Fibroblast of lung (primary cell): Measurements from ENCODE around the gene MAP3K3. TPM values are rescaled to one million over a fixed set of nuclear protein-coding genes. Genes with fewer than 3 reads are reported as not detected.

Experiments used
- DNase-seq, 2 donors: peaks; one replicate each; pipeline versions ENCODE4 v3.0.0 to v3.0.0-alpha.2; 2010; ENCODE audit warnings: low read depth in 2 of 2
- H2AFZ ChIP-seq: 2 replicates; pipeline ENCODE4 v1.5.1; 2012; ENCODE audit warnings: low read length, control low read depth, inconsistent platforms
- H3K27ac ChIP-seq: 2 replicates; pipeline ENCODE4 v1.5.1; 2011; ENCODE audit warnings: low read length, control low read depth; ENCODE audit not compliant: insufficient read depth
- H3K27me3 ChIP-seq: 2 replicates; pipeline ENCODE4 v1.5.1; 2011; ENCODE audit warnings: mild to moderate bottlenecking, low read length; ENCODE audit not compliant: control insufficient read depth, insufficient read depth
- H3K36me3 ChIP-seq: 2 replicates; pipeline ENCODE4 v1.5.1; 2011; ENCODE audit warnings: low read length; ENCODE audit not compliant: control insufficient read depth, insufficient read depth
- H3K4me1 ChIP-seq: 2 replicates; pipeline ENCODE4 v1.5.1; 2011; ENCODE audit warnings: low read length; ENCODE audit not compliant: control insufficient read depth, insufficient read depth; ENCODE audit errors: extremely low read depth
- H3K4me2 ChIP-seq: 2 replicates; pipeline ENCODE4 v1.5.1; 2011; ENCODE audit warnings: low read length, control low read depth; ENCODE audit not compliant: insufficient read depth; ENCODE audit errors: extremely low read depth
- H3K4me3 ChIP-seq, 4 experiments: fragments of 200-600 bp in 1 of 4; sonication (generic) in 1 of 4; replicated peaks in 1 of 4; 2 replicates each; pipeline ENCODE4 v1.5.1; 2011 to 2016; ENCODE audit warnings: low read length in 4 of 4, low read depth in 3 of 4, mild to moderate bottlenecking in 3 of 4, control low read depth in 2 of 4, inconsistent platforms in 1 of 4, mixed read lengths in 1 of 4; ENCODE audit not compliant: insufficient read depth in 1 of 4; ENCODE audit errors: control extremely low read depth in 1 of 4
- H3K79me2 ChIP-seq: 2 replicates; pipeline ENCODE4 v1.5.1; 2012; ENCODE audit warnings: mild to moderate bottlenecking, low read length, inconsistent platforms; ENCODE audit not compliant: control insufficient read depth, insufficient read depth
- H3K9ac ChIP-seq: 2 replicates; pipeline ENCODE4 v1.5.1; 2011; ENCODE audit warnings: mild to moderate bottlenecking, low read length, control low read depth; ENCODE audit not compliant: insufficient read depth
- H3K9me3 ChIP-seq: 2 replicates; pipeline ENCODE4 v1.5.1; 2012; ENCODE audit warnings: low read depth, low read length; ENCODE audit not compliant: control insufficient read depth, insufficient read depth
- H4K20me1 ChIP-seq: 2 replicates; pipeline ENCODE4 v1.5.1; 2011; ENCODE audit warnings: low read length; ENCODE audit not compliant: control insufficient read depth, insufficient read depth; ENCODE audit errors: extremely low read depth
- CTCF ChIP-seq, 2 donors: IDR thresholded peaks in 1 of 2; conservative IDR thresholded peaks in 1 of 2; 1 replicate in 1 of 2; 2 replicates in 1 of 2; pipeline ENCODE4 v1.5.1; 2011 to 2012; ENCODE audit warnings: low read length in 2 of 2, control low read depth in 1 of 2, inconsistent platforms in 1 of 2, low read depth in 1 of 2, mild to moderate bottlenecking in 1 of 2
- EZH2 ChIP-seq: IDR thresholded peaks from 2 replicates; pipeline ENCODE4 v1.5.1; 2012; ENCODE audit warnings: low read length, control low read depth, mild to moderate bottlenecking; ENCODE audit errors: missing control alignments
- polyA plus RNA-seq, 2 donors: library from polyadenylated mRNA; depleted of rRNA in 1 of 2; stranded (reverse) in 1 of 2; unstranded in 1 of 2; fragments of >200 nt; gene quantifications; 2 replicates each; pipeline ENCODE4 v1.2.1, GENCODE V29; 2011 to 2012; ENCODE audit warnings: missing spikeins in 1 of 2
- total RNA-seq: library from RNA; depleted of rRNA; stranded (reverse); fragments of >200 nt; gene quantifications from 2 replicates; pipeline ENCODE4 v1.2.1, GENCODE V29; 2014

The MAP3K3 gene
- total and polyA plus RNA-seq, 2 donors (not counting 1 experiment from before 2014, with no cell fraction given): 13.8 to 32.0 TPM

GRCh38 chr17:63689479-63689878, 67.3 kb downstream of the MAP3K3 start:
- H3K36me3 ChIP-seq: peaks cover 12% of the 10 kb centered on the region
- no peak overlapping the region for H3K4me2 ChIP-seq
- TF ChIP-seq EZH2: no peak
- H3K4me1 ChIP-seq: no peaks in the 10 kb centered on the region
- H2AFZ ChIP-seq: no peak overlapping the region
- no peaks in the 10 kb centered on the region for H3K79me2 ChIP-seq
- no peak overlapping the region for H3K4me3 ChIP-seq
- DNase-seq: no peak
- no peak overlapping the region for H3K27ac ChIP-seq
- no peak overlapping the region for H3K9ac ChIP-seq
- no peaks in the 10 kb centered on the region for H4K20me1 ChIP-seq
- H3K9me3 ChIP-seq: no peaks in the 10 kb centered on the region
- H3K27me3 ChIP-seq: no peaks in the 10 kb centered on the region

GRCh38 chr17:63692195-63692816, 70.1 kb downstream of the MAP3K3 start:
- Histone ChIP-seq H3K79me2 (no peaks in the 10 kb centered on the region), H3K4me2 (no peak overlapping the region), H3K4me1 (no peaks in the 10 kb centered on the region), H3K4me3 (no peak overlapping the region), H3K9me3 (no peaks in the 10 kb centered on the region), H3K27ac (no peak overlapping the region), H3K27me3 (no peaks in the 10 kb centered on the region), H3K9ac (no peak overlapping the region), H3K36me3 (peaks cover 12% of the 10 kb centered on the region), H2AFZ (no peak overlapping the region), H4K20me1 (no peaks in the 10 kb centered on the region)
- TF ChIP-seq EZH2: no peak
- no peak for TF ChIP-seq CTCF (conservative IDR thresholded peaks at IDR 0.05 in 1 of 2, IDR thresholded peaks at IDR 0.05 in 1 of 2; ENCODE audit: low read depth in 1 of 2, low read length in 2 of 2)
- no peak for DNase-seq

- Histone ChIP-seq H4K20me1 (no peaks in the 10 kb centered on the region), H3K36me3 (peaks cover 12% of the 10 kb centered on the region)
Measured at GRCh38 chr17:63693411-63694113, 71.3 kb downstream of the MAP3K3 start.

More at GRCh38 chr17:63693411-63694113, 71.3 kb downstream of the MAP3K3 start:
- H3K4me3 ChIP-seq: no peak overlapping the region
- H2AFZ ChIP-seq: no peak overlapping the region
- TF ChIP-seq CTCF (conservative IDR thresholded peaks at IDR 0.05 in 1 of 2, IDR thresholded peaks at IDR 0.05 in 1 of 2; ENCODE audit: low read depth in 1 of 2, low read length in 2 of 2): no peak
- no peak for TF ChIP-seq EZH2
- H3K9ac ChIP-seq: no peak overlapping the region
- no peaks in the 10 kb centered on the region for H3K4me1 ChIP-seq
- no peaks in the 10 kb centered on the region for H3K9me3 ChIP-seq
- H3K79me2 ChIP-seq: no peaks in the 10 kb centered on the region
- no peak overlapping the region for H3K27ac ChIP-seq
- DNase-seq: no peak
- H3K27me3 ChIP-seq: no peaks in the 10 kb centered on the region
- no peak overlapping the region for H3K4me2 ChIP-seq
